Psoas muscle (tissue), 8 donors: Measurements from ENCODE around the gene ADORA2A. TPM values are rescaled to one million over a fixed set of nuclear protein-coding genes. Genes with fewer than 3 reads are reported as not detected.

Experiments
- ATAC-seq, 4 donors: fragments of 200-7000 bp; cut with Tn5 transposase; one replicate each; pipeline ENCODE4 v1.9.1; 2020; ENCODE audit warnings: moderate library complexity in 3 of 4, mild to moderate bottlenecking in 2 of 4
- DNase-seq, 2 donors: peaks; one replicate each; pipeline ENCODE4 v3.0.0-alpha.2; 2020
- H3K27ac ChIP-seq: fragments of 200-600 bp; one replicate; pipeline ENCODE4 v1.8.0; 2022
- H3K27me3 ChIP-seq, 3 donors: fragments of 200-600 bp in 1 of 3; one replicate each; pipeline versions ENCODE4 v1.6.1 to v1.8.0; 2013 to 2022; ENCODE audit warnings: low read length in 2 of 3, mild to moderate bottlenecking in 2 of 3, moderate library complexity in 1 of 3; ENCODE audit not compliant: insufficient read depth in 3 of 3
- H3K36me3 ChIP-seq, 2 donors: fragments of 200-600 bp in 1 of 2; one replicate each; pipeline versions ENCODE4 v1.6.1 to v1.8.0; 2013 to 2022; ENCODE audit warnings: low read depth in 1 of 2, mild to moderate bottlenecking in 1 of 2, moderate library complexity in 1 of 2; ENCODE audit not compliant: insufficient read depth in 1 of 2
- H3K4me1 ChIP-seq: fragments of 200-600 bp; one replicate; pipeline ENCODE4 v1.8.0; 2022
- H3K4me3 ChIP-seq: fragments of 200-600 bp; one replicate; pipeline ENCODE4 v1.8.0; 2022; ENCODE audit warnings: mild to moderate bottlenecking
- H3K9me3 ChIP-seq: fragments of 200-600 bp; one replicate; pipeline ENCODE4 v1.8.0; 2022
- CTCF ChIP-seq: fragments of 200-600 bp; IDR thresholded peaks from one replicate; pipeline ENCODE4 v1.8.0; 2022; ENCODE audit warnings: antibody characterized with exemption
- WGBS, 3 donors: extraction: QIAGEN DNeasy Blood & Tissue Kit; methylation state at CpG; one replicate each; pipeline versions ENCODE4 v1.1.6 to v1.1.7; 2013; 5-methylcytosine and 5-hydroxymethylcytosine counted together
- intact Hi-C, 2 donors: fragments of 100-400 bp; cut with DNase I; formaldehyde crosslinking; loops; one replicate each; pipeline versions ENCODE4 v1.11.0 to v1.14.2; 2022
- polyA plus RNA-seq, 3 donors: library from polyadenylated mRNA; stranded (reverse); fragments of 200-250 nt; gene quantifications; one replicate each; pipeline ENCODE4 v1.2.3, GENCODE V29; 2013
- total RNA-seq, 4 donors: library from RNA; stranded (reverse); fragmentation: NEBNext Ultra II Directional in 2 of 4; extraction: Animal tissue kit (Norgen Biotek cat#: 25700) in 2 of 4; gene quantifications; one replicate each; pipeline versions ENCODE4 v1.2.1 to v1.2.4, GENCODE V29; 2021 to 2023
- donor health status: healthy with polysubstance abuse.
- donor health status: DM: no; HTN: no; CAD: no; lungs with moderate emphysema.
- donor health status: Bipolar disorder and iron deficiency.
- donor health status: healthy.
- donor health status: DM: yes; HTN: yes; CAD: no.
- donor health status: DM: no; HTN: no; CAD: no.
- donor health status: DM: no; HTN: no; CAD: no.
- donor health status: DM: yes; HTN: yes; CAD: no.

The ADORA2A gene
- total and polyA plus RNA-seq, 7 donors: 0.97 to 2.4 (median 1.7) TPM

GRCh38 chr22:24407884-24408283 is 19.5 kb upstream of the ADORA2A start:
- 86 to 92% (median 86%) methylated on average over 4 of the region's 4 CpGs for WGBS, 3 donors
- no peaks in the 10 kb centered on the region for H3K9me3 ChIP-seq
- TF ChIP-seq CTCF: no peak
- H3K27ac ChIP-seq: no peak overlapping the region
- DNase-seq: no peak
- no peak overlapping the region for H3K4me3 ChIP-seq
- peaks cover 12% of the 10 kb centered on the region for H3K4me1 ChIP-seq
- intact Hi-C loops: no loop called here
- no peaks in the 10 kb centered on the region for H3K27me3 ChIP-seq
- ATAC-seq: no peak
- H3K36me3 ChIP-seq: peaks cover 0 to 17% of the 10 kb centered on the region in 2 donors

GRCh38 chr22:24408630-24409029 is 18.8 kb upstream of the ADORA2A start:
- no peak for TF ChIP-seq CTCF
- WGBS, 3 donors: 62 to 75% (median 66%) methylated on average over 7 of the region's 7 CpGs
- H3K27me3 ChIP-seq: no peaks in the 10 kb centered on the region
- ATAC-seq: peak in 1 of 4 donors; percentile 23
- H3K36me3 ChIP-seq: peaks cover 0 to 24% of the 10 kb centered on the region in 2 donors
- H3K4me3 ChIP-seq: no peak overlapping the region
- H3K27ac ChIP-seq: no peak overlapping the region
- no peaks in the 10 kb centered on the region for H3K9me3 ChIP-seq
- intact Hi-C loops: no loop called here
- peaks cover 4% of the 10 kb centered on the region for H3K4me1 ChIP-seq
- peak in 1 of 2 donors; percentile 45 for DNase-seq

- no peak overlapping the region for H3K4me3 ChIP-seq
- DNase-seq (no peak), ATAC-seq (no peak)
- H3K9me3 ChIP-seq: no peaks in the 10 kb centered on the region
- H3K27me3 ChIP-seq: no peaks in the 10 kb centered on the region
- WGBS, 3 donors: 93 to 97% (median 93%) methylated on average over 9 of the region's 9 CpGs
- no peak overlapping the region for H3K27ac ChIP-seq
- intact Hi-C loops: no loop called here
- H3K36me3 ChIP-seq: peaks cover 0 to 35% of the 10 kb centered on the region in 2 donors
- peaks cover 3% of the 10 kb centered on the region for H3K4me1 ChIP-seq
- TF ChIP-seq CTCF: no peak
These were observed 17.7 kb upstream of the ADORA2A start for GRCh38 chr22:24409707-24410106.

- 93 to 98% (median 94%) methylated on average over 8 of the region's 8 CpGs for WGBS, 3 donors
- no peak for ATAC-seq
- Histone ChIP-seq H3K4me3 (no peak overlapping the region), H3K27ac (no peak overlapping the region), H3K36me3 (peaks cover 0 to 41% of the 10 kb centered on the region in 2 donors), H3K9me3 (no peaks in the 10 kb centered on the region), H3K27me3 (no peaks in the 10 kb centered on the region), H3K4me1 (peaks cover 3% of the 10 kb centered on the region)
- TF ChIP-seq CTCF: no peak
- intact Hi-C loops: no loop called here
- peak in 1 of 2 donors; percentile 23 for DNase-seq
These were observed 17.1 kb upstream of the ADORA2A start for GRCh38 chr22:24410110-24410856.
